Immature natural killer cell (primary cell): Measurements from ENCODE around the gene GSTCD. TPM values are rescaled to one million over a fixed set of nuclear protein-coding genes. Genes with fewer than 3 reads are reported as not detected.
"Not testable (repeated sequence)": the region's sequence is repeated elsewhere in the genome, so short reads cannot be mapped to it uniquely, and the experiment has no call there.

Experiments
- DNase-seq, 3 donors: peaks; one replicate each; pipeline ENCODE4 v3.0.0; 2022; ENCODE audit warnings: mixed read lengths in 1 of 3
- H3K27ac Mint-ChIP-seq, 6 donors: one replicate each; pipeline ENCODE4 v1.8.0; 2020; ENCODE audit warnings: mixed read lengths in 6 of 6, mild to moderate bottlenecking in 5 of 6, inconsistent platforms in 4 of 6, moderate library complexity in 3 of 6
- H3K27me3 Mint-ChIP-seq, 3 donors: one replicate each; pipeline ENCODE4 v1.8.0; 2020 to 2021; ENCODE audit warnings: low read depth in 3 of 3, mild to moderate bottlenecking in 3 of 3, mixed read lengths in 3 of 3, moderate library complexity in 3 of 3, inconsistent platforms in 1 of 3
- H3K36me3 Mint-ChIP-seq, 3 donors: one replicate each; pipeline ENCODE4 v1.8.0; 2020; ENCODE audit warnings: mixed read lengths in 3 of 3, inconsistent platforms in 2 of 3, mild to moderate bottlenecking in 2 of 3
- H3K4me1 Mint-ChIP-seq, 2 donors: one replicate each; pipeline ENCODE4 v1.8.0; 2020; ENCODE audit warnings: inconsistent platforms in 2 of 2, mild to moderate bottlenecking in 2 of 2, mixed read lengths in 2 of 2, moderate library complexity in 1 of 2
- H3K4me3 Mint-ChIP-seq, 5 donors: one replicate each; pipeline ENCODE4 v1.8.0; 2020; ENCODE audit warnings: mild to moderate bottlenecking in 5 of 5, mixed read lengths in 5 of 5, inconsistent platforms in 3 of 5, moderate library complexity in 3 of 5
- H3K9me3 Mint-ChIP-seq, 6 donors: one replicate each; pipeline ENCODE4 v1.8.0; 2020; ENCODE audit warnings: mild to moderate bottlenecking in 6 of 6, mixed read lengths in 6 of 6, inconsistent platforms in 4 of 6, moderate library complexity in 3 of 6
- polyA plus RNA-seq, 3 donors: library from polyadenylated mRNA; unstranded; fragments of 300-500 nt; fragmentation: Illumina TruSeq; gene quantifications; one replicate each; pipeline ENCODE4 v1.2.3, GENCODE V29; 2021

Gene GSTCD
- polyA plus RNA-seq, 3 donors from 2014 or later = 1.8 to 2.1 (median 2.0) TPM

DNA sequence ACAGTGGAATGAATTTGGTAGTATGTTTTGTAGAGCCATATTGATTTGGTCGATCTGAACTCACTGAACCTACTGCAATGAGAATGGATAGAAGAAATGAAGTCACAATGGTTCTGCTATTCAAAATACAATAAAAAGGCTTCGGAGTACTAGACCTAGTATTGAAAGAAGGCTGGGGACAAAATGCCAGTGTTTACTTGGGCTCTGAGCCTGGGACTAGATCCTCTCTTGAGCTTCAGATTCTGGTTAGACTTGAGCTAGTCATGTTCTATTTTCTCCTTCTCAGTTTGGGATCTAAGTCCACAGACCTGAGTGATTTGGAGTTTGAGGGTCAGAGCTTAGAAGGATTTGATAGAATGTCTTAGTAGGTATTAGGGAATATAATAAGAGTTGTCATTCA, 10.0 kb upstream of the GSTCD start:
- Mint-ChIP-seq H3K36me3 (peaks cover 10 to 23% (median 17%) of the 10 kb centered on the region in 3 donors), H3K4me3 (no peak overlapping the region), H3K9me3 (no peaks in the 10 kb centered on the region), H3K4me1 (peaks cover 3 to 12% of the 10 kb centered on the region in 2 donors), H3K27ac (no peak overlapping the region), H3K27me3 (peaks cover 0 to 2% (median 0%) of the 10 kb centered on the region in 3 donors)
- DNase-seq = no peak

DNA sequence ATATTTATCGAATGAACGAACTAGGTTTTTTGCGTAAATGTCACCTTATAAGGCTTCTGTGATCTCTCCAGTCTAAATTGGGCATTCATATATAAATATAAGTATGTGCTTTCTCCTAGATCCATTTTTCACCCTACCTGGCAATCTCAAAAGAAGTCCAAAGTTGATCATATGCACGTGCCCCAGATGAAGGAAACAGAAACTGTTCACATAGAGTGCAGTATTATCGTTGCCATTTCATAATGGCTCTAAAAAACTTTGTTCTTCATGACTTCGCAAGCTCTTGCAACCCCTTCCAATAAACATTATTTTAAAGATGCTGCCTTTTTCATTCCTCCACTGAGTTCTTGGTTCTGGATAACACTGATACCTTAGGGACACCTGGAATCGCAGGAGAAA, 803 bp upstream of the GSTCD start:
- DNase-seq = no peak

DNA sequence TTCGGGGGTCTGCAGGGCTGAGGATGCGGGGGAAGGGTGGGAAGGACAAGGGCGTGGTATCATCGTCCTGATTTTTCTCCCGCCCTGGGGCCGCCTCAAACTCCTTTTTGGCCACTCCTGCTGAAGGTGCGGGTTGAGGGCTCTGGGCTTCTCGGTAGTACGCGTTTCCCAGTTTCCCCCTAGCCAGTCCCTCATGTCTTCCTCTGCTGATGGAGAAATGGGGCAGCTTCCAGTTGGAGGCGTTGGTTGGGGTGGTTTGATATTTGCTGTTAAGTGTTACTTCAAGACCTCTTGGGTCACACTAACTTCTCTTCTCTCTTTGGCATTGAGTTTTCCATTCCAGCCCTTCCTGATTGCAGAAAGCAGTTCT, 482 bp downstream of the GSTCD start:
- no peak for DNase-seq

More for the DNA sequence above, 803 bp upstream of the GSTCD start:
- no peaks in the 10 kb centered on the region for H3K36me3 Mint-ChIP-seq
- peak overlapping the region; percentile 99 to 100 (median 99) for H3K4me3 Mint-ChIP-seq
- peaks cover 11 to 31% of the 10 kb centered on the region in 2 donors for H3K4me1 Mint-ChIP-seq
- peaks cover 0 to 7% (median 0%) of the 10 kb centered on the region in 3 donors for H3K27me3 Mint-ChIP-seq
- no peaks in the 10 kb centered on the region for H3K9me3 Mint-ChIP-seq
- peak overlapping the region; percentile 94 to 98 (median 96) for H3K27ac Mint-ChIP-seq

DNA sequence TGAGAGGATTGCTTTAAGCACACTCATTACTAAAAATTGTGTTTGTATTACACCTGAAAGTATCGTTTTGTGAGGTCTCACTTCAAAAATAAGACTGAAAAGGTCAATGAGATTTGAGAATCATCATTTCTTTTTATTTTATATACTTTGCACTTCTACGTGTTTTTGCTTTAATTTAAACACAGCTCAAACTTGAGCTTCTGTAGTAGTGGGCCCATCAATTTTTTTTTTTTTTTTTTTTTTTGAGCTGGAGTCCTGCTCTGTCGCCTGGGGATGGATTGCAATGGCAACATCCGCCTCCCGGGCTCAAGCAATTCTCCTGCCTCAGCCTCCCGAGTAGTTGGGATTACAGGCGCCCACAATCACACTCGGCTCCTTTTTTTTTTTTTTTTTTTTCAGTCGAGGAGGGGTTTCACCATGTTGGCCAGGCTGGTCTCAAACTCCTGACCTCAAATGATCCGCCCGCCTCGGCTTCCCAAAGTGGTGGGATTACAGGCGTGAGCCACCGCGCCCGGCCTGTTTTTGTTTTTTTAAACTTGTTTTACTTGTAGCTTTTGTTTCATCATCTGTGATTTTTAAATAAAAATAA, 1.5 kb downstream of the GSTCD start:
- H3K27me3 Mint-ChIP-seq = peaks cover 0 to 8% (median 0%) of the 10 kb centered on the region in 3 donors
- H3K4me1 Mint-ChIP-seq = peaks cover 11 to 31% of the 10 kb centered on the region in 2 donors
- peak overlapping the region in 4 of 5 donors; percentile 46 to 99 (median 99) for H3K4me3 Mint-ChIP-seq
- no peaks in the 10 kb centered on the region for H3K36me3 Mint-ChIP-seq
- peak overlapping the region in 1 of 6 donors; percentile 9 for H3K27ac Mint-ChIP-seq
- no peaks in the 10 kb centered on the region for H3K9me3 Mint-ChIP-seq
- DNase-seq = no peak

More for the DNA sequence above, 482 bp downstream of the GSTCD start:
- peak overlapping the region; percentile 78 to 98 (median 95) for H3K27ac Mint-ChIP-seq
- no peaks in the 10 kb centered on the region for H3K36me3 Mint-ChIP-seq
- no peaks in the 10 kb centered on the region for H3K9me3 Mint-ChIP-seq
- peak overlapping the region; percentile 99 to 100 (median 99) for H3K4me3 Mint-ChIP-seq
- H3K4me1 Mint-ChIP-seq = peaks cover 11 to 31% of the 10 kb centered on the region in 2 donors
- H3K27me3 Mint-ChIP-seq = peaks cover 0 to 8% (median 0%) of the 10 kb centered on the region in 3 donors

DNA sequence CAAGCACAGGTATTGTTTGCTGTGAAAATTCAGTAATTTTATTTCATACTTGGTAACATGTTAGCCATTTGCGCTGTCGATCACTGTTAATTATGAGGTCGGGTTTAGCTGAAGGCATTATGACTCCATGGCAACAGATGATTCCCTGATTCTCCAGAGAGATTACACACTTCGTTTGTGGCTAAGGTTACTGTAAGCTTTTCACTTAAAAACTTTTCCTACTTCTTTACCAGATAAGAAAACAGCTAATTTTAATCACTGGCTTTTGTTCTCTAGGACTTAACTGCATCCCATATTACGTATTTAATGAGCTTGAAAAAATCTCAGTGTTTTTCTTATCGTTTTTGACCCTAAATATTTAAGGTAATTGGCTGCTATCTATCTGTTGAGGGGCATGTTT, 2.1 kb downstream of the GSTCD start:
- no peak for DNase-seq
- no peak overlapping the region for H3K27ac Mint-ChIP-seq
- peaks cover 11 to 29% of the 10 kb centered on the region in 2 donors for H3K4me1 Mint-ChIP-seq
- no peaks in the 10 kb centered on the region for H3K36me3 Mint-ChIP-seq
- peaks cover 0 to 8% (median 0%) of the 10 kb centered on the region in 3 donors for H3K27me3 Mint-ChIP-seq
- H3K4me3 Mint-ChIP-seq = peak overlapping the region in 1 of 5 donors; percentile 15
- no peaks in the 10 kb centered on the region for H3K9me3 Mint-ChIP-seq

DNA sequence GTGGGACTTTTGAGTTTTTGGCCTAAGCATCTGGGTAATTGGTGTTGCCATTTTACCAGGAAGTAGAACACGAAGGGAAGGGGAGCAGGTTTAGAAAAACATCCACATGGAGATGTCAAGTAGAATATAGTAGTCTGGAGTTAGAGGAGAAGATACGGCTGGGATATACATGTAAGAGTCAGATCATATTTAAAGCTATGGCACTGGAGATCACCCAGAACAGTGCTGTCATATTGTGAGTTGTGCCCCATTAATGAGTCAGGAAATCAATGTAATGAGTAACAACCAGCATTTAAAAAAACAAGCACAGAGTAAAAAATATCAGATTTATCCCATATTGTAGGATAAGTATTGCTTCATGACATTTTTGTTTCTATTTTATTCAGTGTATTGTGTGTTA, 4.2 kb downstream of the GSTCD start:
- Mint-ChIP-seq H3K27me3 (peaks cover 0 to 8% (median 0%) of the 10 kb centered on the region in 3 donors), H3K36me3 (no peaks in the 10 kb centered on the region), H3K4me3 (no peak overlapping the region), H3K4me1 (peaks cover 11 to 12% of the 10 kb centered on the region in 2 donors), H3K9me3 (no peaks in the 10 kb centered on the region), H3K27ac (no peak overlapping the region)
- DNase-seq = no peak

DNA sequence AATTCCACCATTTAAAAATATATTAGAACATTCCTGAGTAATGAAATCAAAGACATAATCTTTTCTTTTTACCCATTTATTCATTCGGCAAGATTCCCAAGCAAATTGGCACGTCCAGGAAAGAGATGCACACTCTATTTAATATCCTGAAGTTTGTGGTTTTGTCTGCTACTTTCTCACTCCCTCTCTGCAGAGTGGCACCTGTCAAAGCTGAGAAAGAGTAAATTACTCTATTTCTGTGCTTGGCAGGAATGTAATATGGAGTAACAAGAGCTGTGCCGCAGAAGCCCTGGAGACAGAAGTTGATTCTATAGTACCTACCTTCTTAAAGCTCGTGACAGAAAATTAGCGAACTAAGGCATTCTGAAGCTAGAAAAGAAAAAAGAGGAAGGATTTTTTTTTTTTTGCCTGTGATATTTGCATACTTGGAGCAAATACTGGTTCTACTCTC, 5.5 kb downstream of the GSTCD start:
- H3K27ac Mint-ChIP-seq = no peak overlapping the region
- H3K4me1 Mint-ChIP-seq = peaks cover 4 to 9% of the 10 kb centered on the region in 2 donors
- H3K27me3 Mint-ChIP-seq = peaks cover 0 to 6% (median 0%) of the 10 kb centered on the region in 3 donors
- H3K4me3 Mint-ChIP-seq = no peak overlapping the region
- no peaks in the 10 kb centered on the region for H3K9me3 Mint-ChIP-seq
- DNase-seq = no peak
- peaks cover 0 to 3% (median 0%) of the 10 kb centered on the region in 3 donors for H3K36me3 Mint-ChIP-seq

DNA sequence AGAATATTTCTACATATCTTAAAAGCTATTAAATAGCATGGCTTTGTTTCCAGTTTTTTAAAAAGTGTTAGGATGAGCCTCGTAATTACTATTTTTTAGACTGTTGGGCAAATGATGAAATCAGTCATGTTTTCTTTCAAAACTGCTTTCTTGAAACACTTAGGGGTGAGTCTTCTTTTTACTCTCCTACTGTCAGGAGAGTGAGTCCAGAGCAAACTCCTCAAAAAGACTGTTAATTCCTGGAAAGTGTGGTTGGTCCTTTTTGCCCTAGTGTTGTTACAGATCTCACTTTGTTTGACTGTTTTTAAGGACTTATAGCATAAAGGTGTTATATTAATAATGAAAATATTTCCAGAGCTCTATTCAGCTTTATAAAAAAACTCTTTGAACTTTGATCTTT, 6.3 kb downstream of the GSTCD start:
- Mint-ChIP-seq H3K36me3 (peaks cover 0 to 3% (median under 1%) of the 10 kb centered on the region in 3 donors), H3K9me3 (no peaks in the 10 kb centered on the region), H3K4me1 (peaks cover 0 to under 1% of the 10 kb centered on the region in 2 donors), H3K4me3 (no peak overlapping the region), H3K27me3 (peaks cover 0 to 6% (median 0%) of the 10 kb centered on the region in 3 donors), H3K27ac (no peak overlapping the region)
- no peak for DNase-seq

DNA sequence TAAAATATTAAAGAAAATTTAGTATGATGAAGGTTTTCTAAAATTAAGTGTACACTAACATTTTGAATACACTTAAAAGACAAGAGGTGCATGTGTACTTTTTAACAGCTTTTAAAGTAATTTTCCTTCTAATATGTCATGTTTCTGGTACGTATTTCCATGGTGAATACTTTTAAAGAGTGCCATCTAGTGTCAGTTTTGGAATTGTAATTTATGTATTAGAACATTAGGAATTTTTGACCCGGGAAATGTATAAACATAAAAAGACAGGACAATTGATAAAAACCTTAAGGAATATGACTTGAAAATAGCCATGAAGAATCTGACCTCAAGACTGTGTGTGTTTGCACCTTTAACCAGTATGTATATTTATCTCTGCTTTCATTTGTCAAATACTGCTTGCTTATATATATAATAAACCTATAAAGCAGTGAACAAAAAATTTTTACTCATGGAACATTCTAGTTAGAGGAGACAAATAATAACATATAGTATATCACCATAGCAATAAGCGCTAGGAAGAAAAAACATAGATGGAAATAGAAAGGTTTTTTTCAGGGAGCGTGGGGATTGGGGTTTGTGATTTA, 7.2 kb downstream of the GSTCD start:
- H3K9me3 Mint-ChIP-seq = no peaks in the 10 kb centered on the region
- peaks cover 0 to 6% (median 0%) of the 10 kb centered on the region in 3 donors for H3K27me3 Mint-ChIP-seq

DNA sequence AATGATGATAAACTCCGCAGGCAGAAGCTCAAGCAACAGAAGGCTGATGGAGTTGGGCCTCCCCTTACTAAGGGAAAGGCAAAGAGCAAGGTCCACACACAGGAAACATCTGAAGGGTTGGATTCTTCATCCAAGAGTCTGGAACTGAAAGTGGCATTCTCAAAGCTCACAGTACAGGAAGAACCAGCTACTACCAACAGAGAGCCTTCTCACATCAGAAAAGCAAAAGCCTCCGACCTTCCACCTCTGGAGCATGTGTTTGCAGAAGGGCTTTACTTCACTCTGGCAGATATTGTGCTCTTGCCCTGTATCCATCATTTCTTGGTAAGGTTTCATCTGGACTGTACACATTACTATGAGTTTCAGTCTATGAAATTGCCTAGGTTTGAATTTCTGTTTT, 10.6 kb downstream of the GSTCD start:
- H3K9me3 Mint-ChIP-seq = no peaks in the 10 kb centered on the region
- no peak for DNase-seq
- H3K36me3 Mint-ChIP-seq = peaks cover 0 to 6% (median 3%) of the 10 kb centered on the region in 3 donors
- H3K4me1 Mint-ChIP-seq = no peaks in the 10 kb centered on the region
- H3K27ac Mint-ChIP-seq = no peak overlapping the region
- no peaks in the 10 kb centered on the region for H3K27me3 Mint-ChIP-seq
- H3K4me3 Mint-ChIP-seq = no peak overlapping the region

More for the DNA sequence above, 7.2 kb downstream of the GSTCD start:
- Mint-ChIP-seq H3K4me1 (no peaks in the 10 kb centered on the region), H3K36me3 (peaks cover 0 to 6% (median 3%) of the 10 kb centered on the region in 3 donors), H3K27ac (no peak overlapping the region), H3K4me3 (no peak overlapping the region)
- DNase-seq = peak; percentile 12 to 21 (median 14)

DNA sequence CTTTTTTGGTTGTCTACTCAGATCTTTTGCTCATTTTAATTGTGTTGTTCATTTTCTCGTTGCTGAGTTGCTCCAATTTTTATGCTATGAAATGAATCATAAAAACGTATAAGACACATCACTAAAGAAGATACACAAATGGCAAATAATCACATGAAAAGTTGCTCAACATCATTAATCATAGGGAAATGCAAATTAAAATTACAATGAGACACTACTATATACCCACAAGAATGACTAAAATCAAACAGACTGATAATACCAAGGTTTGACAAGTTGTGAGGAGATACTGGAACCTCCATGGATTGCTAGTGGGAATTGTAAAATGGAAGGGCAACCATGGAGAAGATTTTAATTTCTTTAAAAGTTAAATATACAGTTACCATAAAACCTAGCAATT, 17.0 kb downstream of the GSTCD start:
- no peaks in the 10 kb centered on the region for H3K27me3 Mint-ChIP-seq
- H3K4me3 Mint-ChIP-seq = no peak overlapping the region
- peaks cover 10 to 25% (median 16%) of the 10 kb centered on the region in 3 donors for H3K36me3 Mint-ChIP-seq
- no peaks in the 10 kb centered on the region for H3K4me1 Mint-ChIP-seq
- DNase-seq = no peak
- peaks cover 0 to 3% (median 0%) of the 10 kb centered on the region in 6 donors for H3K9me3 Mint-ChIP-seq
- H3K27ac Mint-ChIP-seq = no peak overlapping the region

DNA sequence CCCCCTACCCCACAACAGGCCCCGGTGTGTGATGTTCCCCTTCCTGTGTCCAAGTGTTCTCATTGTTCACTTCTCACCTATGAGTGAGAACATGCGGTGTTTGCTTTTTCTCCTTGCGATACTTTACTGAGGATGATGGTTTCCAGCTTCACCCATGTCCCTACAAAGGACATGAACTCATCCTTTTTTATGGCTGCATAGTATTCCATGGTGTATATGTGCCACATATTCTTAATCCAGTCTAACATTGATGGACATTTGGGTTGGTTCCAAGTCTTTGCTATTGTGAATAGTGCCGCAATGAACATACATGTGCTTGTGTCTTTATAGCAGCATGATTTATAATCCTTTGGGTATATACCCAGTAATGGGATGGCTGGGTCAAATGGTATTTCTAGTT, 21.3 kb downstream of the GSTCD start:
- H3K27me3 Mint-ChIP-seq, H3K27ac Mint-ChIP-seq, DNase-seq, H3K4me1 Mint-ChIP-seq, H3K9me3 Mint-ChIP-seq, H3K4me3 Mint-ChIP-seq: not testable (repeated sequence)
- H3K36me3 Mint-ChIP-seq = peaks cover 28 to 57% (median 44%) of the 10 kb centered on the region in 3 donors

DNA sequence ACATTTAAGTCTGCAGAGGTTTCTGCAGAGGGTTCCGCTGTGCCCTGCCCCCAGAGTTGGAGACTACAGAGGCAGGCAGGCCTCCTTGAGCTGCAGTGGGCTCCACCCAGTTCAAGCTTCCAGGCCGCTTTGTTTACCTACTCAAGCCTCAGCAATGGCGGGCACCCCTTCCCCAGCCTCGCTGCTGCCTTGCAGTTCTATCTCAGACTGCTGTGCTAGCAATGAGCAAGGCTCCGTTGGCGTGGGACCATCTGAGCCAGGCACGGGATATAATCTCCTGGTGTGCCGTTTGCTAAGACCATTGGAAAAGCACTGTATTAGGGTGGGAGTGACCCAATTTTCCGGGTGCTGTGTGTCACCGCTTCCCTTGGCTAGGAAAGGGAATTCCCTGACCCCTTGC, 26.6 kb downstream of the GSTCD start:
- H3K27me3 Mint-ChIP-seq, DNase-seq, H3K27ac Mint-ChIP-seq, H3K4me1 Mint-ChIP-seq, H3K4me3 Mint-ChIP-seq: not testable (repeated sequence)
- peaks cover 48 to 81% (median 65%) of the 10 kb centered on the region in 3 donors for H3K36me3 Mint-ChIP-seq
- H3K9me3 Mint-ChIP-seq = peaks cover 4 to 28% (median 23%) of the 10 kb centered on the region in 6 donors

DNA sequence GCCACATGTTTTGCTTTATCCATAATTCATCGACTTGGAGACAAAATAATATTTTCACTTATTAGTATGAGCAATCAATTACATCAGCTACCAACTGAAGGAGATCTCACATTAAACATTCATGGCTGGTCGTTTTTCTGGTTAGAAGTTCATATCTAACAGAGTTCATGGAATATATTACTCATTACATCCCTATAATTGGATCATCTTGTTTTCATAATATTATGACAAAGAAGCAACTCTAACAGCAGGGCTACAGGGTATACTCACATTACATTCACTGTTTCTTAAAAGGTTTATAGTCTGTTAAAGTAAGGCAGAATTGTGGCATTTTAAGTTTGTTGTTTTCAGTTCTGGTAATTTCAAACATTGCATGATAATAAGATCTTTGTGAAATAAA, 33.0 kb downstream of the GSTCD start:
- no peak overlapping the region for H3K4me3 Mint-ChIP-seq
- no peaks in the 10 kb centered on the region for H3K27me3 Mint-ChIP-seq
- peaks cover 28 to 38% (median 36%) of the 10 kb centered on the region in 3 donors for H3K36me3 Mint-ChIP-seq
- H3K4me1 Mint-ChIP-seq = no peaks in the 10 kb centered on the region
- DNase-seq = no peak
- H3K9me3 Mint-ChIP-seq = peaks cover 4 to 22% (median 16%) of the 10 kb centered on the region in 6 donors
- H3K27ac Mint-ChIP-seq = no peak overlapping the region
